Measurements from ENCODE around the gene FAM83F. TPM values are rescaled to one million over a fixed set of nuclear protein-coding genes. Genes with fewer than 3 reads are reported as not detected.
"Not testable (repeated sequence)": the region's sequence is repeated elsewhere in the genome, so short reads cannot be mapped to it uniquely, and the experiment has no call there.

FAM83F gene
- not detected in 2 replicates for total RNA-seq (2014; rRNA removed; shearing (Covaris generic))

DNA sequence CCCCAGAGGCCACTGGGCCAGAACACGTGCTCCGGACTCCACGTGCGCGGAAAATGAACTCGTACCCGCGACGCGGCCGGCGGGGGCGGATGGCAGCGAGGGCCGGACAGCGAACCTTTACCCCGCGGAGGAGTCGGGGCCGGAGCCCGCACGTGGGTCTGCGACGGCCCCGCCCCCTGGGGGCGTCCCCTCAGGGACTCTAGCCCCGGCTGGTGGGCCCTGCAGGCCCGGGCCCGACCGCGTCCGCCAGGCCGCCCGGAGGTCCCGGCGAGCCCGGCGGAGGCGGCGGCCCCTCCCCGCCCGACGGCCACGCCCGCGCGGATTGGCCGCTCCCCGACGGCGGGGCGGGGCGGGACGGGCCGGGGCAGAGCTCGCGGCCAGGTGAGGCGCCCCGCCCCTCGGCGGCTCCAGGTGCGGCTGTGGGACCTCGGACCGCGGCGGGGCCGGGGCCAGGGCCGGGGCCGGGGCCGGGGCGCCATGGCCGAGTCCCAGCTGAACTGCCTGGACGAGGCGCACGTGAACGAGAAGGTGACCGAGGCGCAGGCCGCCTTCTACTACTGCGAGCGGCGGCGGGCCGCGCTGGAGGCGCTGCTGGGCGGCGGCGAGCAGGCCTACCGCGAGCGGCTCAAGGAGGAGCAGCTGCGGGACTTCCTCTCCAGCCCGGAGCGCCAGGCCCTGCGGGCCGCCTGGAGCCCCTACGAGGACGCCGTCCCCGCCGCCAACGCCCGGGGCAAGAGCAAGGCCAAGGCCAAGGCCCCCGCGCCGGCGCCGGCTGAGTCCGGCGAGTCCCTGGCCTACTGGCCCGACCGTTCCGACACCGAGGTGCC is at the start of gene FAM83F:
FAM83F (plus strand) TSS at position 389 of the 827 bp plus-strand sequence; CDS start at position 478, 89 bp downstream.
- Histone ChIP-seq H3K36me3 (no peaks in the 10 kb centered on the region), H3K4me1 (replicated peaks) (no peaks in the 10 kb centered on the region), H3K4me3 (no peak within 1 kb of the TSS), H3K27me3 (replicated peaks) (no peaks in the 10 kb centered on the region), H3K9me3 (replicated peaks) (no peaks in the 10 kb centered on the region), H3K27ac (no peak within 1 kb of the TSS)
- no peak for DNase-seq (ENCODE audit: low read depth in 1 of 2, low spot score in 2 of 2)

DNA sequence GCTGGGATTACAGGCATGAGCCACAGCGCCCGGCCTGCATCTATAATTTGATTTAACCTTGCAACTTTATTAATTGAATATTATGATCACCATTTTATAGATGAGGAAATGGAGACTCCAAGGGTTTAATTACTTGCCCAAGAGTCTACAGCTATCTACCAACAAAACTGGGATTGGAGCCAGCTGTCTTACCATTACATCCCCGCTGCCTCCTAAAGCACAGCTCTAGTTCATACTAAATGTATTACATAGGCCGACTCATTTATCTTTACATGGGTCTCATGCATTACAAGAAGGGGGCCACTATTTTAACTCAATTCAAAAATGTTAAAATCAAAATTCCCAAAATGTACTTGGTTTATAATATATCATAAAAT is 48.6 kb upstream of the FAM83F start:
- no peaks in the 10 kb centered on the region for H3K36me3 ChIP-seq
- H3K4me3 ChIP-seq = no peak overlapping the region
- no peaks in the 10 kb centered on the region for H3K4me1 ChIP-seq (replicated peaks)
- no peaks in the 10 kb centered on the region for H3K9me3 ChIP-seq (replicated peaks)
- DNase-seq (ENCODE audit: low read depth in 1 of 2, low spot score in 2 of 2) = no peak
- H3K27ac ChIP-seq = no peak overlapping the region
- H3K27me3 ChIP-seq (replicated peaks) = no peaks in the 10 kb centered on the region

- H3K4me1 ChIP-seq (replicated peaks) = no peaks in the 10 kb centered on the region
- H3K4me3 ChIP-seq = no peak overlapping the region
- no peaks in the 10 kb centered on the region for H3K36me3 ChIP-seq
- no peaks in the 10 kb centered on the region for H3K27me3 ChIP-seq (replicated peaks)
- no peak overlapping the region for H3K27ac ChIP-seq
- DNase-seq (ENCODE audit: low read depth in 1 of 2, low spot score in 2 of 2) = no peak
- H3K9me3 ChIP-seq (replicated peaks) = no peaks in the 10 kb centered on the region
Measured at GRCh38 chr22:39946503-39947219, 48.1 kb upstream of the FAM83F start.

DNA sequence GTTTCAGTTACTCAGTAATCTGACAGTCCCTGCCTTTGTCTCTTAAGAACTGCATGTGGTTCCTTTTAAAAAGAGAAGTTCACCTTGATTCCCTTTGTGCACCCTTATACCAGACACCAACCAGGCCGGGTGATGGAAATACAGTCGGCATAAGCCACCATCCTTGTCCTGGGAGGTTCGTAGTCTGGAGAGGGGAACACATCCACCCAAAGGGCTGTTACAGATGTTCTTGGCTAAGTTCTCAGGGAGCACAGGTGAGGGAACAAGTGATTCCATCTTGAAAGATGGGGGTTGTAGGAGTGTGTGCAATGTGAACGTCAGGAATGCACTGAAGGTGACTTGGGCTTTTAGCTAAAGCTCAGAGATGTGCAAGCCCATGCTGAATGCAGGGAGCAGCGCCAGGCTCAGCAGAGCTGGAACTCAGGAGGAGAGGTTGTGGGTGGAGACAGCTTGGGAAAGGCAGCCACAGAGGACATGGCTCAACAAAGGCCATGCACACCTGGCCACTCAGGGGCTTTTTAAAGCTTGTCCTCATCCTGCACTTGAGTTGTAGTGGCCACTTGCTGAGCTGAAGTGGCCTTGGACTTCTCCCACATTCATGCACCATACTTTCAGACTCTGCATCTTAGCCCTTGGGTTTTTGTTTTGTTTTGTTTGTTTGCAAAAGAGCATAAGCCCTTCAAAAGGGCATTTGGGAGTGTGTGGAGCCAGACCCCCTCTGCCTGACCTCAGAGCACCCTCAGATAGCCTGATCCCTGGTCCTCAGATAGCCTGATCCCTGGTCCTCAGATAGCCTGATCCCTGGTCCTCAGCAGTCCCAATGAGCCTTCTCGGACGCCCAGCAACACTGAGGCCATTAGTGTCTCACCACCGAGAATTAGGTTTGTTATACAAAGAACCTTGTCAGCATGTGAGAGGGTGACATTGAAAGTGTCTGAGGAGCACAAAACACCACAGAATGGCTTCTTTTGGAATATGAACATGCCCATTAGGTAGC is 47.2 kb upstream of the FAM83F start:
- H3K27ac ChIP-seq = no peak overlapping the region

DNA sequence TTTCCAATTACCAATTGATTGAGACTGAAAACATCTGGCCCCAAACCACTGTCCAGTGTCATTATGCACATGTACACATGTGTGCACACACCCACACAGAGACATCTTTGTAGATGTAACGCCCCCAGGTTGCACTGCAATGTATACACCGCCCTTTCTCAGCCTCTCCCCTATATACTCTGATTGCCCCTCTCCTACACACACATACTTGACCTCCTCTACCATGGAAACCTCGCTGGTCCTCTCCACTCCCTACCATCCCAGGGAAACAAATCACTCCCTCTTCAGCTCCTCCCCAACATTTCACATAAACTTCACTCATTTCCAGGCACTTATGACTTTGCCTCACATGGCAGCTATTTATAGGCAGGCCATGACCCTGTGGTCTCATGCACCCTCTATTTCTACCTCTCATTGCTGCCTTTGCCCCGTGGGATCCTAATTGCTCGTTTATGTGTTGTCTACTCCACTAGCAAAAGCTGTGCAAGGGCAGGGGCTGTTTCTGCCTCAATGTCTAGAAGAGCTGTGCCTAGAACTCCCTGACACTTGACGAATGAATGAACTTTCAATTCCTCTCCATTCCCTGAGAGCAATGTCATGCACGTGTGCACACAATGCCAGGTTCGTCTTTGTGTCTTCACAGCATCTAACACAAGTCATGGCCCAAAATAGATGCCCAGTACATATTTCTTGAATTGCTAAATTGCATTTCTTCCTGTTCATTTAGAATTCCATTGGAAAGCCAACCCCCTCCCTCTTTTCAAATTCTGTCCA is 44.6 kb upstream of the FAM83F start:
- Histone ChIP-seq H3K27me3 (replicated peaks) (no peaks in the 10 kb centered on the region), H3K4me3 (no peak overlapping the region), H3K36me3 (no peaks in the 10 kb centered on the region), H3K4me1 (replicated peaks) (peaks cover 9% of the 10 kb centered on the region), H3K27ac (no peak overlapping the region), H3K9me3 (replicated peaks) (no peaks in the 10 kb centered on the region)
- DNase-seq (ENCODE audit: low read depth in 1 of 2, low spot score in 2 of 2) = no peak

More for the DNA sequence above, 47.2 kb upstream of the FAM83F start:
- Histone ChIP-seq H3K9me3 (replicated peaks) (no peaks in the 10 kb centered on the region), H3K36me3 (no peaks in the 10 kb centered on the region), H3K4me3 (no peak overlapping the region), H3K27me3 (replicated peaks) (no peaks in the 10 kb centered on the region), H3K4me1 (replicated peaks) (no peaks in the 10 kb centered on the region)
- DNase-seq (ENCODE audit: low read depth in 1 of 2, low spot score in 2 of 2) = no peak

DNA sequence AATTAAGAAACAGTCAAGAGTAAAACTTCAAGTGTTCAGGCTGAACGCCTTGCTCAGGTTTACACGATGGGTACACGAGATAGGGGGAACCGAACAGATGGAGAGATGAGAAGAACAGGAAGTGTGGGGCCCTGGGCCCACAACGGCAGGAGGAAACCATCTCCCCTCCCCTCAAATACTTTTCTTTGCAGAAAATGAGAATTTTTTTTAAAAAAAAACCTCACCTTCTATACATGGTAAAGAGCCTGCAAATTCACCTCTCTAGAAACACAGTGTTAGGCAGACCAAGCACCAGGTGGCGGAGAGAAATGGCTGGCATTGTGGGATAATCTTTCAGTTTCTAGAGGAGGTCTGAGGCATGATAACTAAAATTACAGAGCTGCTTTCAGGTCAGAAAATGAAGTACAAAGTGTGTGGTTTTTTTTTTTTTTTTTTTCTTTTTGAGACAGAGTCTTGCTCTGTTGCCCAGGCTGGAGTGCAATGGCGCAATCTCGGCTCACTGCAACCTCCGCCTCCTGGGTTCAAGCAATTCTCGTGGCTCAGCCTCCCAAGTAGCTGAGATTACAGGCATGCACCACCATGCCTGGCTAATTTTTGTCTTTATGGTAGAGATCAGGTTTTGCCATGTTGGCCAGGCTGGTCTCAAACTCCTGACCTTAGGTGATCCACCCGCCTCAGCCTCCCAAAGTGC is 43.0 kb upstream of the FAM83F start:
- H3K4me3 ChIP-seq; DNase-seq (ENCODE audit: low read depth in 1 of 2, low spot score in 2 of 2); H3K27ac ChIP-seq; H3K27me3 ChIP-seq (replicated peaks); H3K9me3 ChIP-seq (replicated peaks); H3K36me3 ChIP-seq: not testable (repeated sequence)
- peaks cover 13% of the 10 kb centered on the region for H3K4me1 ChIP-seq (replicated peaks)

- no peaks in the 10 kb centered on the region for H3K27me3 ChIP-seq (replicated peaks)
Measured at GRCh38 chr22:39952347-39952746, 42.4 kb upstream of the FAM83F start.

DNA sequence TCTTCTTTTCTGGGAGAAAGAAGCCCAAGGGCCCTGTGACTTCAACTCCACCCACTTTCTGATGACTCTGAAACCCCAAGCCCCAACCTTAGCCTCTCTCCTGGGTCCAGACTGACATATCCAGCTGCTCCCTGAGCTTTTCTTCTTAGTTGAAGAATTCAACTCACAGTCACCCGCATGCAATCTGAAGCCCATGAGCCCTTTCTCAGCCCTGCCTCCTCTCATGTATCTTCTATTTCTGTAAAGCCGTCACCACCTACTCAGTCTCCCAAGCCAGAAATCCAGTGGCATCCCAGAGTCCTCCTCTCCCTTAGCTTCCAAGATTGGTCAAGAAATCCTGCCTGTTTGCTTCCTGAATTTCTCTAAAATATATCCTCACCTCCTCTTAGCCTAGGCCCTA is 41.7 kb upstream of the FAM83F start:
- Histone ChIP-seq H3K4me1 (replicated peaks) (peaks cover 13% of the 10 kb centered on the region), H3K27ac (no peak overlapping the region), H3K4me3 (no peak overlapping the region), H3K27me3 (replicated peaks) (no peaks in the 10 kb centered on the region), H3K36me3 (no peaks in the 10 kb centered on the region), H3K9me3 (replicated peaks) (no peaks in the 10 kb centered on the region)
- DNase-seq (ENCODE audit: low read depth in 1 of 2, low spot score in 2 of 2) = no peak

More at GRCh38 chr22:39952347-39952746, 42.4 kb upstream of the FAM83F start:
- Histone ChIP-seq H3K4me1 (replicated peaks) (peaks cover 13% of the 10 kb centered on the region), H3K9me3 (replicated peaks) (no peaks in the 10 kb centered on the region), H3K4me3 (no peak overlapping the region), H3K36me3 (no peaks in the 10 kb centered on the region), H3K27ac (no peak overlapping the region)
- DNase-seq (ENCODE audit: low read depth in 1 of 2, low spot score in 2 of 2) = no peak

DNA sequence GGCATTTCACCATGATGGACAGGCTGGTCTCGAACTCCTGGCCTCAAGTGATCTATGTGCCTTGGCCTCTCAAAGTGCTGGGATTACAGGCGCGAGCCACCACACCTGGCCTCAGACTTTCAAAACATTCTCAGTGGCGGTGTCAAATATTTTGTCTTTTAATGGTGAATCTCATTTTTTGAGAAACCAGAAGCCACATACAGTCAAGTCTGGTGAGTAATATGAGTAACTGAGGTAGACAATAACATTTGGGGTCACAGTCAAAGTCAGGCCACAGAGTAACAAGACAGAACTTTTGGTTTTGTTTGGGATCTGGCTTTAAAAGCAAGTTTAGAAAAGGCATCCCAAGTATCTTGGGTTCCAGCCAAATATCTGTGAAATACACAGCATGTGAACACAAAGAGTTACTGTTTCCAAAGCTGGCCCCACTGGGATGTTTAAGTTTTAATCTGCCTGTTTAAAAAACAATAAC is 40.1 kb upstream of the FAM83F start:
- Histone ChIP-seq H3K9me3 (replicated peaks) (no peaks in the 10 kb centered on the region), H3K4me1 (replicated peaks) (peaks cover 21% of the 10 kb centered on the region), H3K27ac (no peak overlapping the region), H3K4me3 (no peak overlapping the region), H3K36me3 (no peaks in the 10 kb centered on the region), H3K27me3 (replicated peaks) (no peaks in the 10 kb centered on the region)
- DNase-seq (ENCODE audit: low read depth in 1 of 2, low spot score in 2 of 2) = peak; percentile 66 to 83

DNA sequence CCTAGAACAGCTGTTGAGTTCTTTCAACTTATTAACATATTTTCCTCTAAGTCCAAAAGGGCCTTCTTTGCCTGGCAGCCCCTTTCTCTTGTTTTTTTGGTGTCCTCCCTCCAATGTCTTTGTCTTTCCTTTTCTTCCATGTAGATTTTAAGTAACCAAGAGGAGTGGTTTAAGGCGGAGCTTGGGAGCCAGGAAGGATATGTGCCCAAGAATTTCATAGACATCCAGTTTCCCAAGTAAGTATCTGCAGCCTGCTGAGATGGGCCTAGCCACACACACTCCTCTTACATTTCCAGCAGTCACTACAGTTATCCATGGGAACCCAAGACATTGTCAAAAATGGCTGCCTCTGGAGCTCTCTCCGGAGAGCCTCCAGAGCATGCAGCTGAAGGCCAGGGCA is 39.1 kb upstream of the FAM83F start:
- Histone ChIP-seq H3K4me3 (no peak overlapping the region), H3K9me3 (replicated peaks) (no peaks in the 10 kb centered on the region), H3K4me1 (replicated peaks) (peaks cover 32% of the 10 kb centered on the region), H3K36me3 (no peaks in the 10 kb centered on the region), H3K27ac (no peak overlapping the region), H3K27me3 (replicated peaks) (no peaks in the 10 kb centered on the region)
- no peak for DNase-seq (ENCODE audit: low read depth in 1 of 2, low spot score in 2 of 2)

DNA sequence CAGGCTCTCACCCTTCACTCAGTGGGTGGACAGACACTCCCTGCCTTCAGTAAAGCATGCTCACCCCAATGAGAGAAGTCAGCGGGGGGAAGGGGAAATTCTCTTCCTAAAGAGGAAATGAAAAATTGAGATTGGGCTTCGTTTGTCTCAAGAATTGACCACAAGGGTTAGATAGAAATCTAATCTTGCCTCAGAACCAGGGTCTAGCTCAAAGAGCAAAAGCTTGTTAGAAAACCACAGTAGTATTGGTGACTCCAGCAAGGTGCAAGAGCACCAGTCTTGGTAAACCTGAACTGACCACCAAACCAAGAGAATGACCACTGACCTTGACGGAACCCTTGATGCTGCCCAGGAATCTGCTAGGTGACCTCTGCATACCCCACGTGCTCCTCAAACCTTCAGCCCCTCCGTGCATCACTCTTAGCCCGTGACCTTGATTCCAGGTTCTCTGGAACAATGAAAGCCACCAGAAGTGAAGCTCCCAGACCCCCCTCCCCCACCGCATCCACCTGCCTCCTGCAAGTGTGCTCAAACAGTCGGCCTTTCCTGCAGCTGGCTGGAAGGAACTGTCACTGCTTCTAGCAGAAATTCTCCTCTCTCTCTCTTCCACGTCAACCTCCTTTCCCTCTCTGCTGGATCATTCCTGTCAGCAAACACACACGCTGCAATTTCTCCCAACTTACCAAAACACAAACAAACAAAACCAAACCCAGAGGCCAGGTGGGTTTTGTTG is 37.7 kb upstream of the FAM83F start:
- Histone ChIP-seq H3K36me3 (no peaks in the 10 kb centered on the region), H3K9me3 (replicated peaks) (no peaks in the 10 kb centered on the region), H3K27me3 (replicated peaks) (no peaks in the 10 kb centered on the region), H3K27ac (no peak overlapping the region), H3K4me1 (replicated peaks) (peaks cover 45% of the 10 kb centered on the region), H3K4me3 (no peak overlapping the region)
- no peak for DNase-seq (ENCODE audit: low read depth in 1 of 2, low spot score in 2 of 2)
